WTC11 (cell line): ENCODE results near the gene KIRREL3. TPM values are rescaled to one million over a fixed set of nuclear protein-coding genes. Genes with fewer than 3 reads are reported as not detected.
"Not testable (repeated sequence)": the region's sequence is repeated elsewhere in the genome, so short reads cannot be mapped to it uniquely, and the experiment has no call there.

Experiments used
- ATAC-seq: fragments of 200-7000 bp; cut with Tn5 transposase; 2 replicates; pipeline ENCODE4 v1.10.0; 2021; ENCODE audit warnings: mild to moderate bottlenecking, moderate library complexity
- CTCF ChIA-PET: fragments of 300-600 bp; sonication (Branson Sonifier 250); formaldehyde crosslinking; loops from one replicate; lab custom pipeline; 2021; ENCODE audit warnings: antibody characterized with exemption; lab: Charles Lee
- POLR2A ChIA-PET: fragments of 350-600 bp; sonication (Branson Sonifier 250); formaldehyde crosslinking; loops from one replicate; lab custom pipeline; 2021; ENCODE audit warnings: antibody characterized with exemption; lab: Charles Lee
- DNase-seq: peaks from one replicate; pipeline ENCODE4 v3.0.0; 2021; ENCODE audit warnings: low spot score
- H3K27ac Mint-ChIP-seq: 2 replicates; pipeline ENCODE4 v1.8.0; 2021; ENCODE audit warnings: mixed read lengths
- H3K27me3 Mint-ChIP-seq: 2 replicates; pipeline ENCODE4 v1.8.0; 2021; ENCODE audit warnings: low read depth, mild to moderate bottlenecking, moderate library complexity, mixed read lengths
- H3K36me3 Mint-ChIP-seq: 2 replicates; pipeline ENCODE4 v1.8.0; 2021; ENCODE audit warnings: mixed read lengths
- H3K4me1 Mint-ChIP-seq: 2 replicates; pipeline ENCODE4 v1.8.0; 2022; ENCODE audit warnings: mixed read lengths
- H3K4me3 Mint-ChIP-seq: 2 replicates; pipeline ENCODE4 v1.8.0; 2021; ENCODE audit warnings: mild to moderate bottlenecking, moderate library complexity, mixed read lengths
- H3K9me3 Mint-ChIP-seq: 2 replicates; pipeline ENCODE4 v1.8.0; 2021; ENCODE audit warnings: mixed read lengths
- ATF1 ChIP-seq: sonication (generic); formaldehyde crosslinking; IDR thresholded peaks from 2 replicates; pipeline ENCODE4 v1.8.1; 2023; ENCODE audit warnings: mild to moderate bottlenecking, moderate library complexity, missing genetic modification reagents
- ESRRA ChIP-seq: sonication (generic); formaldehyde crosslinking; IDR thresholded peaks from 2 replicates; pipeline ENCODE4 v1.8.1; 2022; ENCODE audit warnings: mild to moderate bottlenecking, missing genetic modification reagents, borderline replicate concordance
- JUN ChIP-seq: sonication (generic); formaldehyde crosslinking; IDR thresholded peaks from 2 replicates; pipeline ENCODE4 v1.8.0; 2023; ENCODE audit warnings: mild to moderate bottlenecking, missing genetic modification reagents
- KAT7 ChIP-seq: sonication (generic); formaldehyde crosslinking; IDR thresholded peaks from 2 replicates; pipeline ENCODE4 v1.8.1; 2023; ENCODE audit warnings: missing genetic modification reagents, mild to moderate bottlenecking, borderline replicate concordance
- NFATC4 ChIP-seq: fragments of 250-450 bp; sonication (Bioruptor Pico); IDR thresholded peaks from 2 replicates; pipeline ENCODE4 v1.9.0; 2021; ENCODE audit warnings: mild to moderate bottlenecking
- NR3C1 ChIP-seq: sonication (generic); formaldehyde crosslinking; conservative IDR thresholded peaks from 2 replicates; pipeline ENCODE4 v1.8.1; 2023; ENCODE audit warnings: low read depth, mild to moderate bottlenecking, missing genetic modification reagents
- SOX15 ChIP-seq: fragments of 250-450 bp; sonication (Bioruptor Pico); IDR thresholded peaks from 2 replicates; pipeline ENCODE4 v1.9.0; 2021; ENCODE audit warnings: mild to moderate bottlenecking
- ZBTB21 ChIP-seq: sonication (generic); formaldehyde crosslinking; IDR thresholded peaks from 2 replicates; pipeline ENCODE4 v1.8.1; 2023; ENCODE audit warnings: mild to moderate bottlenecking, missing genetic modification reagents, borderline replicate concordance
- ZNF396 ChIP-seq: fragments of 250-450 bp; sonication (Bioruptor Pico); IDR thresholded peaks from 2 replicates; pipeline ENCODE4 v1.8.0; 2021; ENCODE audit warnings: mild to moderate bottlenecking, moderate library complexity, borderline replicate concordance
- total RNA-seq: library from RNA; stranded (reverse); gene quantifications from 3 replicates; pipeline ENCODE4 v1.2.3, GENCODE V29; 2021
- TF ChIP-seq, protein P1 (sequence below): sonication (generic); formaldehyde crosslinking; IDR thresholded peaks from 2 replicates; pipeline ENCODE4 v1.8.1; 2023; ENCODE audit warnings: mild to moderate bottlenecking, missing genetic modification reagents, borderline replicate concordance
- TF ChIP-seq, protein P2 (sequence below): sonication (generic); formaldehyde crosslinking; IDR thresholded peaks from 2 replicates; pipeline ENCODE4 v1.8.1; 2023; ENCODE audit warnings: mild to moderate bottlenecking, missing genetic modification reagents
- TF ChIP-seq, protein P3 (sequence below): fragments of 250-450 bp; sonication (Bioruptor Pico); IDR thresholded peaks from 2 replicates; pipeline ENCODE4 v1.9.0; 2021; ENCODE audit warnings: mild to moderate bottlenecking
- TF ChIP-seq, protein P4 (sequence below): sonication (generic); formaldehyde crosslinking; IDR thresholded peaks from 2 replicates; pipeline ENCODE4 v1.8.1; 2022; ENCODE audit warnings: missing genetic modification reagents, borderline replicate concordance
- TF ChIP-seq, protein P5 (sequence below): sonication (generic); formaldehyde crosslinking; IDR thresholded peaks from 2 replicates; pipeline ENCODE4 v1.8.0; 2023; ENCODE audit warnings: missing genetic modification reagents
- TF ChIP-seq, protein P6 (sequence below): sonication (generic); formaldehyde crosslinking; IDR thresholded peaks from 2 replicates; pipeline ENCODE4 v1.8.0; 2022; ENCODE audit warnings: mild to moderate bottlenecking, missing genetic modification reagents

Gene KIRREL3
- total RNA-seq, 1 experiment from 2014 or later = 0.59 TPM

DNA sequence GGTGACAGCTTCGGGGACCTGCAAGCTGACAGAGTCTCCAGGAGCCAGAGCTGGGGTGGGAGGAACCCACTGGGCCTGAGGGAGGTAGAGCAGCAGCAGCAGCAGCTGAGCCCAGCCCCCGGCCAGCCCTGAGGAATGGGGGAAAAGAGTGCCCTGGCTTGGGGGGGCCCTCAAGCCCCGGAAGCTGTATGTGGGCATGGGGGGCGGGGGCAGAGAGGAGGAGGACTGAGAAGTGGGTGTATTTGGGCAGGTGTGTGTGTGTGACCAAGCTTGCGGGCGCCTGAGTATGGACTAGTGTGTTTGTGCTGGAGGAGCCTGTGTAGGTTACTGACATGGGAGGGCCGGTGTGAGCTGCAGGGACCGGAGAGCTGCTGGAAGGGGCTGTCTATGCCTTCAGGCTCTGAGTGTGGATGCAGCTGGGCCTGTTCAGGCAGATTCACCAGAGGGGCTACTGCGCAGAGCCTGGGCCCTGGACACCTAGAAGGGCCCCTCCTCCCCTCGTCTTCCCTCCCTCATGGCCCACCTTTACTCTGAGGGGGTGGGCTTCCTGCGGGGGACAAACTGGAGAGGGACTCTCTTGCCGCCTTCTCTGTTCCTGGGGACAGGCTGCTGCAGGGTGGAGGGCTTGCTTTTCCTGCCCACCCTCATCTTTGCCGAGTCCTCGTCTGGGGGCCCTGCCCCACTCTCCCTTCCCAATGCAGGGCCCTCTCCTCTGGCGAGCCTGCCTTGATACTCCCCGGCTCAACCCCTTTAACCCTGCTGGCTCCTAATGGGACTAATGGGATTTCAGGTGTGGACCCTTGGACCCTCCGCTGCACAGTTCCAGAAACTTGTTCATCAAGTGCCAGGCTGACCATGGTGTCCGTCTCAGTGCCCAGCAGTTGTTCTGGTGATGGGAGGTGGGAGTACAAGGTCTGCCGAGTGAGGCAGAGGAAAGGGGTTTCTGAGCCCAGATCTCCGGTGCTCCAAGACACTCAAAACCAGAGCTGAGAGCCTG, 616.9 kb downstream of the KIRREL3 start (continued):
- TF ChIP-seq, protein P1, sequence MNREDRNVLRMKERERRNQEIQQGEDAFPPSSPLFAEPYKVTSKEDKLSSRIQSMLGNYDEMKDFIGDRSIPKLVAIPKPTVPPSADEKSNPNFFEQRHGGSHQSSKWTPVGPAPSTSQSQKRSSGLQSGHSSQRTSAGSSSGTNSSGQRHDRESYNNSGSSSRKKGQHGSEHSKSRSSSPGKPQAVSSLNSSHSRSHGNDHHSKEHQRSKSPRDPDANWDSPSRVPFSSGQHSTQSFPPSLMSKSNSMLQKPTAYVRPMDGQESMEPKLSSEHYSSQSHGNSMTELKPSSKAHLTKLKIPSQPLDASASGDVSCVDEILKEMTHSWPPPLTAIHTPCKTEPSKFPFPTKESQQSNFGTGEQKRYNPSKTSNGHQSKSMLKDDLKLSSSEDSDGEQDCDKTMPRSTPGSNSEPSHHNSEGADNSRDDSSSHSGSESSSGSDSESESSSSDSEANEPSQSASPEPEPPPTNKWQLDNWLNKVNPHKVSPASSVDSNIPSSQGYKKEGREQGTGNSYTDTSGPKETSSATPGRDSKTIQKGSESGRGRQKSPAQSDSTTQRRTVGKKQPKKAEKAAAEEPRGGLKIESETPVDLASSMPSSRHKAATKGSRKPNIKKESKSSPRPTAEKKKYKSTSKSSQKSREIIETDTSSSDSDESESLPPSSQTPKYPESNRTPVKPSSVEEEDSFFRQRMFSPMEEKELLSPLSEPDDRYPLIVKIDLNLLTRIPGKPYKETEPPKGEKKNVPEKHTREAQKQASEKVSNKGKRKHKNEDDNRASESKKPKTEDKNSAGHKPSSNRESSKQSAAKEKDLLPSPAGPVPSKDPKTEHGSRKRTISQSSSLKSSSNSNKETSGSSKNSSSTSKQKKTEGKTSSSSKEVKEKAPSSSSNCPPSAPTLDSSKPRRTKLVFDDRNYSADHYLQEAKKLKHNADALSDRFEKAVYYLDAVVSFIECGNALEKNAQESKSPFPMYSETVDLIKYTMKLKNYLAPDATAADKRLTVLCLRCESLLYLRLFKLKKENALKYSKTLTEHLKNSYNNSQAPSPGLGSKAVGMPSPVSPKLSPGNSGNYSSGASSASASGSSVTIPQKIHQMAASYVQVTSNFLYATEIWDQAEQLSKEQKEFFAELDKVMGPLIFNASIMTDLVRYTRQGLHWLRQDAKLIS (CRISPR knock-in tag) = no peak
- TF ChIP-seq ZNF396 (no peak), NFATC4 (no peak)
- TF ChIP-seq, protein P2, sequence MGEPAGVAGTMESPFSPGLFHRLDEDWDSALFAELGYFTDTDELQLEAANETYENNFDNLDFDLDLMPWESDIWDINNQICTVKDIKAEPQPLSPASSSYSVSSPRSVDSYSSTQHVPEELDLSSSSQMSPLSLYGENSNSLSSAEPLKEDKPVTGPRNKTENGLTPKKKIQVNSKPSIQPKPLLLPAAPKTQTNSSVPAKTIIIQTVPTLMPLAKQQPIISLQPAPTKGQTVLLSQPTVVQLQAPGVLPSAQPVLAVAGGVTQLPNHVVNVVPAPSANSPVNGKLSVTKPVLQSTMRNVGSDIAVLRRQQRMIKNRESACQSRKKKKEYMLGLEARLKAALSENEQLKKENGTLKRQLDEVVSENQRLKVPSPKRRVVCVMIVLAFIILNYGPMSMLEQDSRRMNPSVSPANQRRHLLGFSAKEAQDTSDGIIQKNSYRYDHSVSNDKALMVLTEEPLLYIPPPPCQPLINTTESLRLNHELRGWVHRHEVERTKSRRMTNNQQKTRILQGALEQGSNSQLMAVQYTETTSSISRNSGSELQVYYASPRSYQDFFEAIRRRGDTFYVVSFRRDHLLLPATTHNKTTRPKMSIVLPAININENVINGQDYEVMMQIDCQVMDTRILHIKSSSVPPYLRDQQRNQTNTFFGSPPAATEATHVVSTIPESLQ (CRISPR knock-in tag) = no peak

DNA sequence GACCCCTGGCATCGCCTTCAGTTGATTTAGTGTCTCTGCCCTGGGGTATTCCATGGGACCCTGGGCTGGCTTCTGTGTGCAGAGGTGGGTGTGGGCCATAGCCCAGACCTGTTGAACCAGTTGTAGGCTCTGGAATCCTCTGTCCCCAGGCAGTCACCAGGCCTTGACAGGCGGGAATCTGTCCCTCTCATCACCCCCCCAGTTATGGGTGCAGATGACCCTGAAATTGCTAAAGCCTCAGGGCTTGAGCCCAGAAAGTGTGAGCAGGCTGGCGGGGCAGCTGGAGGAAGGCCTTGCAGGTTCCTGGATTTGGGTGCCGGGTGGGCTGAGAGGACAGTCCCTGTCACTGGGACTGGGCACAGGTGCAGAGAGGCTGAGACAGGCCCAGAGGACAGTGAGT, 617.9 kb downstream of the KIRREL3 start:
- DNase-seq, ATAC-seq, H3K27ac Mint-ChIP-seq, H3K4me3 Mint-ChIP-seq, H3K9me3 Mint-ChIP-seq, H3K27me3 Mint-ChIP-seq, POLR2A ChIA-PET, H3K36me3 Mint-ChIP-seq: not testable (repeated sequence)
- H3K4me1 Mint-ChIP-seq = peaks cover 14% of the 10 kb centered on the region
- CTCF ChIA-PET = interaction anchor here (0.9 kb wide), 1 partner anchor 19 kb away, joined by 3 read pairs; no protein-coding TSS in a partner anchor

DNA sequence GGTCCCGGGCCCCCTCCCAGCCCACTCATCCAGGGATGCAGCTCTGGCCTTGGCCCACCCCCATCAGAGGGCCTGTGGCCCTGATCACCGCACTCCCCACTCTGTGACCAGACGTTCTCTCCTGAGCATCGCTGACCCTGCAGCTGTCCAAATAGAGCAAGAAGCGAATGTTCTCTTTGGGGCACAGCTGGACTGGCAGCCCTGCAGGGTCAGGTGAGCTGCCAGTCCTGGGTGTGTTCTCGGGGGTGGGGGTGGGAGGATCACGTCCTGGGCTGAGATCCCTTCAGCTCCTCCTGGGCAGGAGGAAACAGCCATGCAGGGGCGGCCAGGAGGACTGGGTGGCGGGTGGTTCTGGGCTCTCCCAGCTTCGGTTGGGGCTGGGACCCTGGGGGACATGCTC, 618.6 kb downstream of the KIRREL3 start:
- H3K36me3 Mint-ChIP-seq, CTCF ChIA-PET, ATAC-seq, H3K4me3 Mint-ChIP-seq, H3K27me3 Mint-ChIP-seq, POLR2A ChIA-PET, DNase-seq, H3K27ac Mint-ChIP-seq, H3K9me3 Mint-ChIP-seq: not testable (repeated sequence)
- H3K4me1 Mint-ChIP-seq = peaks cover 11% of the 10 kb centered on the region

DNA sequence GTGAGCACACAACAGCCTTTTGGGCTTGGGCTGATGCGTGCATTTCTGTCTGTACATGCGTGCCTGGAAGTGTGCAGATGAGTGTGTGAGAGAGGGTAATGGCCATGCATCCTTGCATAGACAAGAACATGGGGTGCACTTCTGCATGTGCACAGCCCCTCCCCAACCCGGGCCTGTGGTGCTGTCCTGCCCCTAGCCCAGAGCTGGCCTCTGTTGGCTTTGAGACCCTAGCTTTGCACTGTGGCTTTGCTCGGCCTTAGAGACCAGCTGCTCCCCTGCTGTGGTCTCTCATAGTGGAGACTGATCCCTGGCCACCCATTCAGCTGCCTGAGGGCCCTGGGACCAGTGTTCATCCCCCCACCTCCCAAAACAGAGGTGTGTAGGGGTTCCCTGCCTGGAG, 619.7 kb downstream of the KIRREL3 start:
- Mint-ChIP-seq H3K9me3 (no peaks in the 10 kb centered on the region), H3K4me1 (peaks cover under 1% of the 10 kb centered on the region), H3K27ac (no peak overlapping the region), H3K27me3 (no peaks in the 10 kb centered on the region), H3K36me3 (no peaks in the 10 kb centered on the region), H3K4me3 (no peak overlapping the region)
- ChIA-PET CTCF (interaction anchor here (0.7 to 1.4 kb wide), 2 partner anchors 12 to 70 kb away, joined by 3 to 5 read pairs; no protein-coding TSS in a partner anchor), POLR2A (no interaction called here)
- ATAC-seq (no peak), DNase-seq (no peak)
- no peak for TF ChIP-seq ATF1
- TF ChIP-seq, protein P3, sequence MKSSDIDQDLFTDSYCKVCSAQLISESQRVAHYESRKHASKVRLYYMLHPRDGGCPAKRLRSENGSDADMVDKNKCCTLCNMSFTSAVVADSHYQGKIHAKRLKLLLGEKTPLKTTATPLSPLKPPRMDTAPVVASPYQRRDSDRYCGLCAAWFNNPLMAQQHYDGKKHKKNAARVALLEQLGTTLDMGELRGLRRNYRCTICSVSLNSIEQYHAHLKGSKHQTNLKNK (CRISPR knock-in tag) = no peak
- TF ChIP-seq NR3C1 (CRISPR knock-in tag) = no peak
- TF ChIP-seq, protein P2 (CRISPR knock-in tag) = no peak
- TF ChIP-seq, protein P4, sequence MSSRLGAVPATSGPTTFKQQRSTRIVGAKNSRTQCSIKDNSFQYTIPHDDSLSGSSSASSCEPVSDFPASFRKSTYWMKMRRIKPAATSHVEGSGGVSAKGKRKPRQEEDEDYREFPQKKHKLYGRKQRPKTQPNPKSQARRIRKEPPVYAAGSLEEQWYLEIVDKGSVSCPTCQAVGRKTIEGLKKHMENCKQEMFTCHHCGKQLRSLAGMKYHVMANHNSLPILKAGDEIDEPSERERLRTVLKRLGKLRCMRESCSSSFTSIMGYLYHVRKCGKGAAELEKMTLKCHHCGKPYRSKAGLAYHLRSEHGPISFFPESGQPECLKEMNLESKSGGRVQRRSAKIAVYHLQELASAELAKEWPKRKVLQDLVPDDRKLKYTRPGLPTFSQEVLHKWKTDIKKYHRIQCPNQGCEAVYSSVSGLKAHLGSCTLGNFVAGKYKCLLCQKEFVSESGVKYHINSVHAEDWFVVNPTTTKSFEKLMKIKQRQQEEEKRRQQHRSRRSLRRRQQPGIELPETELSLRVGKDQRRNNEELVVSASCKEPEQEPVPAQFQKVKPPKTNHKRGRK (CRISPR knock-in tag) = no peak
- TF ChIP-seq KAT7 (CRISPR knock-in tag) = no peak
- no peak for TF ChIP-seq SOX15
- TF ChIP-seq ESRRA (CRISPR knock-in tag) = no peak
- TF ChIP-seq, protein P5, sequence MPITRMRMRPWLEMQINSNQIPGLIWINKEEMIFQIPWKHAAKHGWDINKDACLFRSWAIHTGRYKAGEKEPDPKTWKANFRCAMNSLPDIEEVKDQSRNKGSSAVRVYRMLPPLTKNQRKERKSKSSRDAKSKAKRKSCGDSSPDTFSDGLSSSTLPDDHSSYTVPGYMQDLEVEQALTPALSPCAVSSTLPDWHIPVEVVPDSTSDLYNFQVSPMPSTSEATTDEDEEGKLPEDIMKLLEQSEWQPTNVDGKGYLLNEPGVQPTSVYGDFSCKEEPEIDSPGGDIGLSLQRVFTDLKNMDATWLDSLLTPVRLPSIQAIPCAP (CRISPR knock-in tag) = no peak
- TF ChIP-seq, protein P6, sequence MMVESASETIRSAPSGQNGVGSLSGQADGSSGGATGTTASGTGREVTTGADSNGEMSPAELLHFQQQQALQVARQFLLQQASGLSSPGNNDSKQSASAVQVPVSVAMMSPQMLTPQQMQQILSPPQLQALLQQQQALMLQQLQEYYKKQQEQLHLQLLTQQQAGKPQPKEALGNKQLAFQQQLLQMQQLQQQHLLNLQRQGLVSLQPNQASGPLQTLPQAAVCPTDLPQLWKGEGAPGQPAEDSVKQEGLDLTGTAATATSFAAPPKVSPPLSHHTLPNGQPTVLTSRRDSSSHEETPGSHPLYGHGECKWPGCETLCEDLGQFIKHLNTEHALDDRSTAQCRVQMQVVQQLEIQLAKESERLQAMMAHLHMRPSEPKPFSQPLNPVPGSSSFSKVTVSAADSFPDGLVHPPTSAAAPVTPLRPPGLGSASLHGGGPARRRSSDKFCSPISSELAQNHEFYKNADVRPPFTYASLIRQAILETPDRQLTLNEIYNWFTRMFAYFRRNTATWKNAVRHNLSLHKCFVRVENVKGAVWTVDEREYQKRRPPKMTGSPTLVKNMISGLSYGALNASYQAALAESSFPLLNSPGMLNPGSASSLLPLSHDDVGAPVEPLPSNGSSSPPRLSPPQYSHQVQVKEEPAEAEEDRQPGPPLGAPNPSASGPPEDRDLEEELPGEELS (CRISPR knock-in tag) = no peak
- no peak for TF ChIP-seq ZBTB21 (CRISPR knock-in tag)
- TF ChIP-seq JUN (CRISPR knock-in tag) = no peak
